Ectodermal cell (in vitro differentiated cells): ENCODE data around the gene SPI1. TPM values are rescaled to one million over a fixed set of nuclear protein-coding genes. Genes with fewer than 3 reads are reported as not detected.

Source experiments
- H3K27ac ChIP-seq: 2 replicates; pipeline ENCODE4 v1.7.0; 2013; ENCODE audit warnings: mild to moderate bottlenecking, low read depth, low read length; ENCODE audit not compliant: insufficient read depth, poor library complexity, severe bottlenecking
- H3K27me3 ChIP-seq: 2 replicates; pipeline ENCODE4 v1.7.0; 2013; ENCODE audit warnings: mild to moderate bottlenecking, low read length; ENCODE audit not compliant: insufficient read depth, control insufficient read depth, poor library complexity, severe bottlenecking
- H3K36me3 ChIP-seq: one replicate; pipeline ENCODE4 v1.7.0; 2013; ENCODE audit warnings: low read length; ENCODE audit not compliant: control insufficient read depth, insufficient read depth
- H3K4me1 ChIP-seq: one replicate; pipeline ENCODE4 v1.7.0; 2013; ENCODE audit warnings: low read length; ENCODE audit not compliant: control insufficient read depth, insufficient read depth
- H3K4me3 ChIP-seq: 2 replicates; pipeline ENCODE4 v1.7.0; 2013; ENCODE audit warnings: low read depth, low read length, control low read depth; ENCODE audit not compliant: insufficient read depth
- H3K9me3 ChIP-seq: 2 replicates; pipeline ENCODE4 v1.7.0; 2013; ENCODE audit warnings: mild to moderate bottlenecking, low read length, moderate library complexity; ENCODE audit not compliant: control insufficient read depth
- WGBS, 2 experiments: methylation state at CpG; one replicate each; pipeline ENCODE4 v1.1.7; 2013; ENCODE audit warnings: missing lambda C conversion rate in 2 of 2; 5-methylcytosine and 5-hydroxymethylcytosine counted together
- polyA plus RNA-seq, 4 experiments: library from polyadenylated mRNA; stranded (reverse); fragments of 50-300 nt; gene quantifications; one replicate each; pipeline ENCODE4 v1.2.3, GENCODE V29; 2013

SPI1 gene
- polyA plus RNA-seq (2013, experiment 1 of 4) = not detected
- not detected for polyA plus RNA-seq (2013, experiment 2 of 4)
- not detected for polyA plus RNA-seq (2013, experiment 3 of 4)
- polyA plus RNA-seq (2013, experiment 4 of 4) = not detected

DNA sequence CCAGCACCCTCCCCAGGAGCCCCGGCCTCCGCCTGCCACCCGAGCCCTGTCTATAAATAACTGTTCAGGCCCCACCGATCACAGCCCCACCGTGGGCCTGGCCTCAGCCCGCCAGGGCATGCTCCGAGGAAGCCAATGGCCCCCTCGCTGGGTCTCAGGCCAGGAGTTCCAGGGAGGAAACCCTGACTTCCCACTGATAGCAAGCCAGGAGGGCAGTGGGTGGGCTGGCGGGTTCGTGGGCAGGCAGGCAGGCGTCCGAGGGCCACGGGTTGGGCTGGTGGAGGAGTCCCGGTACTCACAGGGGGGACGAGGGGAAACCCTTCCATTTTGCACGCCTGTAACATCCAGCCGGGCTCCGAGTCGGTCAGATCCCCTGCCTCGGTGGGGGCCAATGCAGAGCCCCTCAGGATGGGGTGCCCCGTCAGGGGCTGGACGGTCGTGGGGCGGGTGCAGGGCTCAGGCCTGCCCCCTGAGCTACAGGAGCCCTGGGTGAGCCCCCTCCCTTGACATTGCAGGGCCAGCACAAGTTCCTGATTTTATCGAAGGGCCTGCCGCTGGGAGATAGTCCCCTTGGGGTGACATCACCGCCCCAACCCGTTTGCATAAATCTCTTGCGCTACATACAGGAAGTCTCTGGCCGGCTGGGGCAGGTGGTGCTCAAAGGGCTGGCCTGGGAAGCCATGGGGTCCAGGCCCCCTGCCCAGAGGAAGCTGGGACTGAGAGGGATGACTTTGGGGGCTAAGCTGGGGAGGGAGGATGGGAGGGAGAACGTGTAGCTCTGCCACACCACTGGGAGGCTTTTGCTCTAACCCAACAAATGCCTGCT lies at the start of gene SPI1:
TSS of gene SPI1 (minus strand) at position 538 of the 826 bp plus-strand sequence. CDS start at position 344, 194 bp downstream.
- H3K27me3 ChIP-seq = no peaks in the 10 kb centered on the region

DNA sequence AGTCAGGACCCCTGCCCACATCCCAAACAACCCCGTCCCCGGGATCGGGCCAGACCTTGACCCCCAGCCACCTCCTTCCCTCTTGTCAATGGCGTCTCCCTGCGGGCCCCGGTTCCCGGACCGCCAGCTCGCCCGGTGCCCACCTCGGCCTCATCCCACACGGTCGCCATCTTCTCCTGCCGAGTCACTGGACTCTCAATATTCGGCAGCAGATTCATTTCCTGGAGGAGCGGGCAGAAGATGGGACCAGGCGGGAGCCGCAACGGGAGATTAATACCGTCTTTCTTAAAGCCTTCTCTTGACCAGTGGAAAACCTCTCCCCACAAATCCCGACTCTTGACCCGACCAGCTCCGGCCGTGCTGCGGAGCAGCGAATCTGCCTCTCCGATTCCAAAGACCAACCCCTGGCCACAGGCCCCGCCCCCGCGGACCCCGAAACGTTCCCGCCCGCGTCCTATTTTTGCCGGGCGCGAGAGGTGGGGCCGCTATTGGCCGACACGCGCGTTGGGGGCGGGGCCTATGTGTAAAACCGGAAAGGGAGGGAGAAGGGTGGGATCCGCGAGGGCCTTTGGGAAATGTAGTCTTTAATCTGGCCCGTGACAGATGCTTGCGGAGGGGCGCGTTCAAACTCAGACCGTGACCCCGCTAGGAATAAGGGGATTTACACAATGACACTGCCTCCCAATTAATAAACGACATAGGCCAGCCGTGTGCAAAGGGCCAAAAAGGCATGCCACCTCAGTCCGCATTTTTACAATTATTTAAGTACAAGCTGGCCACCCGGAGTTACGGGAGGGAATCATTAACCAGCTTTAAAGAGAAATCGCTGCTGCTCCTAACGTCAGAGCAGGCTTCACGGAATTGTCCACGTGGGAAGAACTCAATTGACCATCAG lies 48.0 kb upstream of the SPI1 start, which contains the start of gene PSMC3:
TSS of gene PSMC3 (minus strand) at position 378 of the 895 bp plus-strand sequence. CDS start at position 218, 160 bp downstream.
- Histone ChIP-seq H3K4me3 (peak within 1 kb of the TSS; percentile 80), H3K36me3 (peaks cover 16% of the 10 kb centered on the region), H3K27ac (peak within 1 kb of the TSS; percentile 75), H3K27me3 (no peaks in the 10 kb centered on the region), H3K9me3 (no peaks in the 10 kb centered on the region), H3K4me1 (no peaks in the 10 kb centered on the region)
- WGBS, 2 experiments = 4% methylated on average over 62 of the region's 62 CpGs

More for the DNA sequence above, at the start of gene SPI1:
- Histone ChIP-seq H3K27ac (no peak within 1 kb of the TSS), H3K4me1 (no peaks in the 10 kb centered on the region), H3K36me3 (no peaks in the 10 kb centered on the region), H3K9me3 (no peaks in the 10 kb centered on the region), H3K4me3 (no peak within 1 kb of the TSS)
- WGBS, 2 experiments = 88% methylated on average over 31 of the region's 31 CpGs

DNA sequence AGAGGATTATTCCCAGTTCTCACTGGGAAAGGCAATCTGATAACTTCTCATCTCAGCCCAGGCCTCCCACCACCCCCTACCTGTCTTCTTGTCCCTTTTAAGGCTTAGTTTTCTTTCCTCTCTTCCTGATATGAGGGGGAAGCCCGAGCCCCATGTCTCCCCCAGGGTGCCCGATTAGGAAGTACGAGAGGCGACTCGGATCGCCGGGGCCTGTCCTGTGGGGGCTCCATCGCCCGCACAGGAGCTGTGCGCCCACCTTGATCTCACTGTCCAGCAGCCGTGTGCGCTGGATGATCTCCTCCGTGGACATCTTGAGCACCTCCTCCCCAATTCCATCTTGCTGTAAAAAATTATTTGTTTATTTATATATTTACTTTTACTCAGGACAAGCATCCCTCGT lies 47.3 kb upstream of the SPI1 start:
- no peaks in the 10 kb centered on the region for H3K27me3 ChIP-seq
- peak overlapping the region; percentile 80 for H3K4me3 ChIP-seq
- H3K36me3 ChIP-seq = peaks cover 21% of the 10 kb centered on the region
- no peaks in the 10 kb centered on the region for H3K9me3 ChIP-seq
- H3K4me1 ChIP-seq = no peaks in the 10 kb centered on the region
- H3K27ac ChIP-seq = peak overlapping the region; percentile 75
- WGBS, 2 experiments = 2 to 3% methylated on average over 14 of the region's 14 CpGs

DNA sequence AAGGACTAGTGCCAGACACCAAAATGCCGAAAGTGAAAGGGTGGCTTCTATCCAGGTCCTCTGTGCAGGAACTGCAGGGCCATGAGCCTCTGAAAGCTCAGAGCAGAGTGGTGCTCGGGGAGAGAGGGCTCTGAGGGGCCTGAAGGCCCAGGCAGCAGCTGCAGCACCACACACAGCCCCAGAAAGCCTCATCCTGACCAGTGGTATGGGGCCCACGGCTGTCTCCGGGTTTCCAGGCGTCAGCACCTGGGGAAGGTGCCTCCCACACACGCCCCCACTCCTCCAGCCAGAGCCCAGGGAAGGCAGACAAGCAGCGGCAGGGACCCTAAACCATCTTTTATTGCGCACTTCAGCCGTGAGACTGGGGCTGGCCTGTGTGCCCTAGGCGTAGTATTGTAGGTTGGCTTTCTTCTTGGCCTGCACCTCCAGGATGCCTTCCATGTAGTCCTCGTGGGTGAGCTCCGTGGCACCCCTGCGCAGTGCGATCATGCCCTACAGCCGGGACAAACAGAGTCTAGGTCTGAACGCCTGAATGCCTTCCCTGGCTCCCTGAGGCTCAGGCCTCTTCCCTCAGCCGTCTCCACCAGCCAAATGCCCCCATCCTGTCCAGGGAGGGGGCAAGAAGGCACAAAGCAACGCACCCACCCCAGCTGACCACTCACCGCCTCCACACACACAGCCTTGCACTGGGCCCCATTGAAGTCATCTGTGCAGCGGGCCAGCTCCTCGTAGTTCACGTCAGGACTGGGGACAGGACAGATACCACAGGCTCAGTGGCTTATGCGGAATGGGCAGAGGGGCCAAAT lies 40.3 kb upstream of the SPI1 start:
- WGBS, 2 experiments = 93 to 95% methylated on average over 23 of the region's 23 CpGs
- Histone ChIP-seq H3K27me3 (no peaks in the 10 kb centered on the region), H3K36me3 (peaks cover 38% of the 10 kb centered on the region), H3K4me3 (no peak overlapping the region), H3K27ac (no peak overlapping the region), H3K4me1 (no peaks in the 10 kb centered on the region), H3K9me3 (no peaks in the 10 kb centered on the region)

DNA sequence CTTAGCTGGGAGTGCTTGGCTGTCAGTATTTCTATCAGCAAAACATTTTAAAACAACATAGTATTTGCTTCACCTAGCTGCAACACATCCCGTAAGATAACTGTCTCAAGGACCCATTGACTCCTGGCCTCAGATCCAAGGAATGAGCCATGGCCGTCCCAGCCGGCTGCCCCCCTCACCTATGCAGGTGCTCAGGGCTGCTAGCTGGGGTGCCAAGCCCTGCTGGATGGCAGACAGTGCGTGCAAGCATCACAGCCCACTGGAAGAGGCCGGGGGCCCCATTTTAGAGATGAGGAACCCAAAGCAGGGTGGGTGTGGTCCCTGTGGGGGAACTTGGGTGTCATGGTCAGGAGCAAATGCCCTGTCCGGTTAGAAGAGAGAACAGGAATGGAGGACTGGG lies 39.4 kb upstream of the SPI1 start:
- no peaks in the 10 kb centered on the region for H3K4me1 ChIP-seq
- H3K27me3 ChIP-seq = no peaks in the 10 kb centered on the region
- no peak overlapping the region for H3K27ac ChIP-seq
- H3K36me3 ChIP-seq = peaks cover 36% of the 10 kb centered on the region
- WGBS, 2 experiments = 95% methylated on average over 6 of the region's 6 CpGs
- H3K9me3 ChIP-seq = no peaks in the 10 kb centered on the region
- H3K4me3 ChIP-seq = no peak overlapping the region

DNA sequence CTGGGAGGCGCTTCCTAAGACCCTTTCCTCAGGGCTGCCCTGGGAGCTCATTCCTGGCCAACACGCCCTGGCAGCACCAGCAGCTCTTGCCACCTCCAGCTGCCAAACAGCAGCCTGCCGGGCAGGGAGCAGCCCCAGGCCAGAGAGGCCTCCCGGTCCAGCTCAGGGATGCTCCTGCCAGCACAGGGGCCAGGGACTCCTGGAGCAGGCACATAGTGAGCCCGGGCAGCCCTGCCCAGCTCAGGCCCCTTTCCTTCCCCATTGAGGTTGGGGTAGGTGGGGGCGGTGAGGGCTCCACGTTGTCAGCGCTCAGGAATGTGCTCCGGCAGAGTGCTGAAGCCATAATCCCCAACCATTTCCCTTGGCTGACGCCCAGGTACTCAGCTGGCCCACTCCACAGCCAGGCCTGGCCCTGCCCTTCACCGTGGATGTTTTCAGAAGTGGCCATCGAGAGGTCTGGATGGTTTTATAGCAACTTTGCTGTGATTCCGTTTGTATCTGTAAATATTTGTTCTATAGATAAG lies 37.7 kb upstream of the SPI1 start:
- WGBS, 2 experiments = 69 to 74% methylated on average over 10 to 13 of the region's 13 CpGs
- H3K27me3 ChIP-seq = no peaks in the 10 kb centered on the region
- no peaks in the 10 kb centered on the region for H3K9me3 ChIP-seq
- peaks cover 25% of the 10 kb centered on the region for H3K36me3 ChIP-seq
- no peak overlapping the region for H3K4me3 ChIP-seq
- H3K27ac ChIP-seq = no peak overlapping the region
- no peaks in the 10 kb centered on the region for H3K4me1 ChIP-seq

DNA sequence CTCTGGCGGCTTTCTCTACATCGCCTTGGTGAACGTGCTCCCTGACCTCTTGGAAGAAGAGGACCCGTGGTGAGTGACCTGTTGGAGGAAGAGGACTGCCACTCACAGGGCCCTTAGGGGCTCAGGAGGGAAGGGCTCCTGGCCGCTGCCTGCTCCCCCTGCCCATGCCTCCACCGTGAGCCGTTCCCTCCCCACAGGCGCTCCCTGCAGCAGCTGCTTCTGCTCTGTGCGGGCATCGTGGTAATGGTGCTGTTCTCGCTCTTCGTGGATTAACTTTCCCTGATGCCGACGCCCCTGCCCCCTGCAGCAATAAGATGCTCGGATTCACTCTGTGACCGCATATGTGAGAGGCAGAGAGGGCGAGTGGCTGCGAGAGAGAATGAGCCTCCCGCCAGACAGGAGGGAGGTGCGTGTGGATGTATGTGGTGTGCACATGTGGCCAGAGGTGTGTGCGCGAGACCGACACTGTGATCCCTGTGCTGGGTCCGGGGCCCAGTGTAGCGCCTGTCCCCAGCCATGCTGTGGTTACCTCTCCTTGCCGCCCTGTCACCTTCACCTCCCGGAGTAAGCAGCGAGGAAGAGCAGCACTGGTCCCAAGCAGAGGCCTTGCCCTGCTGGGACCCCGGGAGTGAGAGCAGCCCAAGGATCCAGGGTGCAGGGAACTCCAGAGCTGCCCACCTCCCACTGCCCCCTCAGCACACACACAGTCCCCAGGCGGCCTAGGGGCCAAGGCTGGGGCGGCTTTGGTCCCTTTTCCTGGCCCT lies 36.9 kb upstream of the SPI1 start:
- Histone ChIP-seq H3K27me3 (no peaks in the 10 kb centered on the region), H3K27ac (no peak overlapping the region), H3K4me3 (no peak overlapping the region), H3K9me3 (no peaks in the 10 kb centered on the region), H3K36me3 (peaks cover 20% of the 10 kb centered on the region), H3K4me1 (no peaks in the 10 kb centered on the region)
- WGBS, 2 experiments = 89 to 90% methylated on average over 31 of the region's 31 CpGs

DNA sequence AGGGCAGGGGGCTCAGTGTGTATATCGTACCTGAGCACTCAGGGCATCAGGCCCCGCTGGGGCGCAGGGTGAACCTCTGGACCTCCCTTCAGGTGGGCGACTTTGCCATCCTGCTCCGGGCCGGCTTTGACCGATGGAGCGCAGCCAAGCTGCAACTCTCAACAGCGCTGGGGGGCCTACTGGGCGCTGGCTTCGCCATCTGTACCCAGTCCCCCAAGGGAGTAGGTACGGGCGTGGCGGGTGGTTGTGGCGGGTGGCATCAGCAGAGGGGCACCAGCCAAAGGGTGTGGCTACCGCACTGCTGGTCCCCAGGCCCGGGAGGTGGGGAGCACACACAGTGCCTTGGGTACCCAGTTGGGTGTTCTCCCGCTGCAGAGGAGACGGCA lies 36.3 kb upstream of the SPI1 start:
- Histone ChIP-seq H3K4me1 (no peaks in the 10 kb centered on the region), H3K9me3 (no peaks in the 10 kb centered on the region), H3K4me3 (no peak overlapping the region), H3K27ac (no peak overlapping the region), H3K36me3 (peaks cover 14% of the 10 kb centered on the region), H3K27me3 (no peaks in the 10 kb centered on the region)
- WGBS, 2 experiments = 91 to 92% methylated on average over 19 of the region's 19 CpGs
